ENCODE measurements around the gene PGGHG.
"Not testable (repeated sequence)": the region's sequence is repeated elsewhere in the genome, so short reads cannot be mapped to it uniquely, and the experiment has no call there.

The PGGHG gene

DNA sequence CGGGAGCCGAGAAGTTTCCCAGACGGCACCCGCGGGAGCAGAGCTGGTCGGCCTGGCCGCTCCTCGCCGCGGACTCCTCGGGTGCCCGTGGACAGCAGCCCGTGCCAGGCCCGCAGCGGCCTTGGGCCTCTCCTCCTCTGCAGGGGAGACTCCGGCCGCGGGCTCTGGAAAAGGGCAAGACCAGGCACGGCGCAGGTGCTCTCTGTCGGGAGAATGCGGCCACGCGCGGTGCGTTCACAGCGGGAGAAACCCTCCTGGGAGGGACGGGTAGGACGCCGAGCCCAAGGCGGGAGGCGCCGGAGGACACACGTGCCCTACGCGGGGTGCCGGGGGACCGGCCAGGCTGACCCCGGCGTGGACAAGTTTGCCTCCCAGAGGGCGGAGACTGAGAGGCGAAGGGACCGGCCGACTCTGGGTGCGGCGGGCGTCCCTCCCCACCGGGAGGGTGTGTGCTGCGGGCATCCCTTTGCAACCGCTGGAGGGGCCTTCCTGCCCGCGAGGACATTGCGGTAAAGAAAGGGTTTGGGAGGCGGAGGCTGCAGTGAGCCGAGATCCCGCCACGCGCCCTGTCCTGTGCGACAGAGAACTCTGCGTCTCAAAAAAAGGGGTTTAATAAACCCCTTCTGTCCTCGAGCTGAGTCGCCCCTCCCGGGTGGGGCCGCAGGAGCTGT lies 27.2 kb downstream of the PGGHG start:
- peak; percentile 46 for DNase-seq

DNA sequence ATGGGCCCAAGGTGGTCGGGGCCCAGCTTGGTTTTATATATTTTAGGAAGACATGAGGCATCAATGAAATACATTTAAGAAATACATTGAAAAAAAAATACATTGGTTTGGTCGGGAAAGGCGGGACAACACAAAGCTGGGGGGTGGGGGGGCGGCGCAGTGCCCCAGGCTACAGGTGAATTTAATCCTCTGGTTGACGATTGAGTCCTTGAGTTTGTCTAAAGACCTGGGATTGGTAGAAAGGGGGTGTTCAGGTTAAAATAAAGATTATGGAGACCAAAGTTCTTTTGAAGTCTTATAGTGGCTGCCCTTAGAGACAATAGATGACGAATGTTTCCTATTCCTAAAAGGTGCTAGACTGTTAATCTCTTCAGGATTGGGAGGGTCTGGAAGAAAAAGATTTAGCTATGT lies 28.0 kb downstream of the PGGHG start:
- no peak for DNase-seq

DNA sequence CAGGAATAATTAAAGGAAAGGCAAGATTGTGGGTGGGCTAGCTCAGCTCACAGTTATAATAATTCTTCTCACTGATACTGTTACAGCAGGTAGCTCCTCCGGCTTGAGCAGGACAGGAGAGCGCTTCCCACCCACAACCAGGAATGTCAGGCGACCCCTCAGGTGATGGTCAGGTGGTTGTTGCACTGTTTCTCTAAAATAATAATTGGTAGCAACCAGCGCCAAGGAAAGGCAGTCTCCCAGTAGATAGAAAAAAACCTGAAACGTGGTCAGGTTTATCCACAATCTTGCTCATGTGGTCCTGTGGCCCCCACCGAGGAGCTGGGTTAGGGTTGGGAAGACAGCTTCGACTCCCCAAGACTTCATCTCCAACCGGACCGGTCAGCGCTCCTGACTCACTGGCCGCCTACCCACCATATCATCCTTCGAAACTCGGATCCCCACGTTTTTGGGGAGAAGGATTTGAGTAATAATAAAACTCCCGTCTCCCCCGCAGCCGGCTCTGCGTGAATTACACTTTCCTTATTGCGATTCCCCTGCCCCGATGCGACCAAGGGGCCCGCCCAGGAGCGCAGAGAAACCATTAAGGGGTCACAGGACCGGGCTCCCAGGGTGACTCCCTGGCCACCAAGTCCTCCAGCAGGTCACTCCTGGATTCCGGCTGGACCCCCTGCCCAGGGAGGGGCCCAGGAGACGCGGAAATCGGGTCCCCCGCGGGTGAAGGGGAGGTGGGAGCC lies 28.9 kb downstream of the PGGHG start:
- not testable (repeated sequence) for DNase-seq

DNA sequence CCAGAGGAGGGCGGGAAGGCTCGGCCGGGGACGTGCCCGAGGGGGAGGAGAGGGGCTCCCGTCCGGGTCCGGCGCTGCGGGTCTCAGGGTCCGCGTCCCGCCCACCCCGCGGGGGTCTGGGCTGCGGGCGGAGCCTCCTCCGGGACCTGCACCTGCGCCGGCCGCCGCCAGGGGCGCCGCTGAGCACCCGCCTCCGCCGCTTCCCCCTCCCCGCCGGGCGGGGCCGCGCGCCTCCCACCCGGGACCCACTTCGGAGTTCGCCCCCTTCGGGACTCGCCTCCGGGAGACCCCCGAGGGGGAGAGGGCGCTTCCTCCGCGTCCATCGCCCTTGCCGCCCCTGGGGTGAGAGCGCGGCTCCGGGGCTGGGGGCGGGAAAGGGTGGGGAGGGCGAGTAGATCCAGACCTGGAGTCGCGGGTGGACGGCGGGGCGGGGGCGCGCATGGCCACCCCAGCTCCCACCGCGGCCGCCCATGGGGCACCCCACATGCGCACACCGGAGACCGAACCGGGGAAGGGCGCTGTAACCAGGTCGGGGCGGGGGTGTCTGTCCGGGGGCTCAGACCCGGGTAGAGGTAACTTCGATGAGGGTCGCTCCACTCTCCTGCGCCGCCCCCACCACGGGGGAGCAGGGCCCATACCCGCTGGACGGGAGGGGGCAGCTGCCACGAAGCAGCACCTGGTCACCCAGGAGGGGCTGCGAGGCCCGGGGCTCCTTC lies 29.6 kb downstream of the PGGHG start:
- not testable (repeated sequence) for DNase-seq

DNA sequence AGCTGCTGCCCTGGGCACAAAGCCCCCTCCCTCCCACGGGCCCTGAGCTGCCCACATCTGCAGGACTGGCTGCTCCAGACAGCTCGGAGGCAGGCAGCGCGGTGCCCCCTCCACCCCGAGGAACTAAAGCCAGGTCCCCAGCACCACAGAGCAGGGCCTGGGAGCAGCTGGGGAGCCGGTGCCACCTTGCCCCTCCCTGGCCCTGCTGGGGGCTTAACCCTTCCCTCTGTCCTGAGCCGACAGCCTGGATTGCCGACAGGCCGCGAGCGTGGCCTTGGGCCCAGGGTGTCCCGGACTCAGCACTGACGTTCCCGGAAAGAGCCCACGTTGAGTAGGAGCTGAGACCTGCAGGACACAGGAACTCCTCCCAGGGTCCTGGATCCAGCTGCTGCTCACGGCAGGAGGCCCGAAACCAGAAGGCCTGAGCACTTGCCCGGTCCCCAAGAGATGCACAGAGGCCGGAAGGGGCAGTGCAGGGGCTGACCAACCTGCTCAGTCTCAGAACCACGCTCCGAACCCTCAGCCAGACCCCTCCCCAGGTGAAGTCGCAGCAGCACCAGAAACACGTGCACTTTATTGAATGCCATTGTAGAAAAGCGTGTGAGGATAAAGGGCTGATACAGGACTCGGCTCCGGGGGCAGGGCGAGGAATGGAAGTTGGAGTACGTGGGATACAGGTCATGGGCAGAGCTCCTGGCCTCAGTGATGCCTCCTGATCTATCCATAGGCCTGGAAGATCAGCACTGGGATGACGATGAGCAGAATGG lies 30.4 kb downstream of the PGGHG start:
- not testable (repeated sequence) for DNase-seq

GRCh38 chr11:319888-320273 lies 31.0 kb downstream of the PGGHG start:
- not testable (repeated sequence) for DNase-seq

DNA sequence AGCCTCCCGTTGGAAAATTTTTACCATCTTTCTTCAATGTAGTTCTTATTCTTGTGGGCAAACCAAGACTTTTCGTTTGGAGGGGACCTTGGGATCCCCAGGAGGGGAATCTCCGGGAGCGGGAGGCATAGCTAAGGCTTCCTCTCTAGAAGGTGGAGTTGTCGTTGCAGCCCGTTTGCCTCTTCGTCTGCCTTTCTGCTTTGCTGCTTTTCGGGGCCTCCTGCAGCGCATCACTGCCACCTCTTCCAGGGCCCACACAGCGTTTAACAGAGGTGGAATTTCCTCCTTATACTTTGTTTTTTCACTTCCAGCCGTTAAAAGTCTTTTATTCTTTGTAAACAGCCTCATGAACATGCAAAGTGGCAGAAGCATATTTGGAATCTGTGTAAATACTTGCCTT lies 35.2 kb downstream of the PGGHG start:
- DNase-seq, result no peak

DNA sequence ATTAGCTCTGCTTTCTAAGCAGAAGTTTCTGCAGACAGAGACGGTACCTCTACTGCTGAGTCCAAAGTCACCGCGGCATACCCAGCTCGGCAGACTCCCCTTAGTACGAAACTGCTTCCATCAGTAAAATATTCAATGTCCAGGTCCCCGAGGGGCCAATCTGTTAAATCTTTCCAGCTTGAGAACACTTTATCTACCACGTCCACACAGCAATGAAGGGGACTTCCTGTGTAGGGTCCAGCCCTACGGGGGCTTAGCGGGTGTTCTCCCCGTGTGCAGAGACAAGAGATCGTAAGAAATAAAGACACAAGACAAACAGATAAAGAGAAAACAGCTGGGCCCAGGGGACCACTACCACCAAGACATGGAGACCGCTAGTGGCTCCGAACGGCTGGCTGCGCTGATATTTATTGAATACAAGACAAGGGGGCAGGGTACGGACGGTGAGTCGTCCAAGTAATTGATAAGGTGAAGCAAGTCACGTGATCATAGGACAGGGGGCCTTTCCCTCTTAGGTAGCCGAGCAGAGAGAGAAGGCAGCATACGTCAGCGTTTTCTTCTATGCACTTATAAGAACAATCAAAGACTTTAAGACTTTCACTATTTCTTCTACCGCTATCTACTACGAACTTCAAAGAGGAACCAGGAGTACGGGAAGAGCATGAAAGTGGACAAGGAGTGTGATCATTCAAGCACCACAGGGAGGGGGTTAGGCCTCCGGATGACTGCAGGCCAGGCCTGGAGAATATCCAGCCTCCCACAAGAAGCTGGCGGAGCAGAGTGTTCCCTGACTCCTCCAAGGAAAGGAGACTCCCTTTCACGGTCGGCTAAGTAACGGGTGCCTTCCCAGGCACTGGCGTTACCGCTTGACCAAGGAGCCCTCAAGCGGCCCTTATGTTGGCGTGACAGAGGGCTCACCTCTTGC lies 35.9 kb downstream of the PGGHG start:
- DNase-seq, result not testable (repeated sequence)

- no peak for DNase-seq
Measured at GRCh38 chr11:325796-326591, 37.1 kb downstream of the PGGHG start.

GRCh38 chr11:326592-326841 lies 37.6 kb downstream of the PGGHG start:
- no peak for DNase-seq

GRCh38 chr11:326842-327580 lies 38.1 kb downstream of the PGGHG start:
- DNase-seq, result peak; percentile 79

DNA sequence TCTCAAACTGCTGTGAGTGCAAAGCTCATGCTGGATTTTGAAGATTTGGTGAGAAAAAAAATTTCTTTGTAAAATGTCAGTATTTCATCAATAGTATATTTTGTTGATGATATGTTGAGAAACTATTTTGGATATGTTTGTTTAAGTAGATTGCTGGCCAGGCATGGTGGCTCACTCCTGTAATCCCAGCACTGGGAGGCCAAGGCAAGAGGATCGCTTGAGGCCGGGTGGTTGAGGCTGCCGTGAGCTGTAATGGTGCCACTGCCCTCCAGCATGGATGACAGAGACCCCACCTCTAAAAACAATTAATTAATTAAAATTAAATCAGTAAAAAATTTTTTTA lies 38.6 kb downstream of the PGGHG start:
- no peak for DNase-seq

DNA sequence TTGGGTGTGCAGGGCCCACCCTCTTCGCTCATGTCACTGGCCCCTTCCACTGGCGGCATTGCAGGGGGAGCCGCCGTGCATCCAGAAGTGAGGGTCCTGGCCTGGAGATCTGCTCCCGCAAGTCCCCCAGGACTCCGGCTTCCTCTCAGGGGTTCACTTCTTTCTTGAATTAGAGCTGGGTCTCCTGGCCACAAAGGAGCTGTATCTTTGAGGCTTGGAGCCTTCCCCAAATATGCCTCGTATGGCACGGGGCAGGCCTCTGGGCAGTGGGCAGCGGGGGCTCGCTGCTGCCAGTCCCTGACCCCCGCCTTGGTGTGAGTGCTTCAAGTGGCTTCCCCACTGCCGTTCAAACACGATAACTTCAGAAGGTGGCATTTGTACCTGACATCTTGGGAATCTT lies 39.1 kb downstream of the PGGHG start:
- no peak for DNase-seq

- not testable (repeated sequence) for DNase-seq
Measured at GRCh38 chr11:328516-329100, 39.7 kb downstream of the PGGHG start.

DNA sequence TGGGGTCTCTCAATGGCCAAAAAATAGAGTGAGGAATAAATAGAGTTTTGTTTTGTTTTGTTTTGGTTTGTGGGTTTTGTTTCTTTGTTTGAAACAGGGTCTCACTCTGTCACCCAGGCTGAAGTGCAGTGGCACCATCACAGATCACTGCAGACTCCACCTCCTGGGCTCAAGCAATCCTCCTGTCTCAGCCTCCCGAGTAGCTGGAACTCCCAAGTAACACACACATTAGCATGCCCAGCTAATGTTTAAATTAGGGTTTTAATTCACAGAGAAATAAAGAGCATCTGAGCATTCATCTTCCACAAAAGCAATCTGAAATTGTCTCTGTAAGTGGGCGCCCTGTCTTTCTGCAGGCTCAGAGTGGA lies 40.9 kb downstream of the PGGHG start:
- no peak for DNase-seq

- DNase-seq, result no peak
Measured at GRCh38 chr11:330307-330693, 41.4 kb downstream of the PGGHG start.

DNA sequence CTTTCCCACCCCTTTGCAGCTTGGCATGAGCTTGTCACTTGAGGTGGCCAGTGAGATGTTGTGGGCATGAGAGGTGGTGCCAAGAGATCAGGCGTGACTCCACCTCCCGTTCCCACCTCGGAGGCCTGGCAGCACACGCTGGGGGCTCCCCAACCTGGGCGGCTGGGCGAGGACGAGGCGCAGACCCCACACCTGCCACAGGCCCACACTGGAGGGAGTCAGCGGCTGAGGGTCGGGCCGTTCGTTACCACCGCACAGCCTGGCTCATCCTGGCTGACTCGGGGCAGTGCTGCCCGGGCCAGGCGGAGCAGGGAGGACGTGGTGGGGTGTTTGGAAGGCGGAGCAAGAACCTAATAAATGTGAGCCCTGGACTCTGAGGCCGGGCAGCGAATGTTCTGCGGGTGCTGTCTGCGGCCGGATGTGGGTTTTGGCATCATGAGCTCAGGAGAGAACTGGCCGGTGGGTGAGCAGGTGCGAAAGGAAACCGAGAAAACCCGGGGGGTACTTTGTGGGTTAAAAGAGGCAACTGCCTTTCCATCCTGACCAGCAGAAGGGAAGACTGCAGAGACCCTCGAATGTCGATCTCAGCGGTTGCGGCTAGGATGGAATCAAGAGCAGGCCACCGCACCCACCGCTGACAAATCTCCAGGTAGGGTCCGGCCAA lies 41.9 kb downstream of the PGGHG start:
- peak; percentile 55 for DNase-seq

- no peak for DNase-seq
Measured at GRCh38 chr11:331358-332060, 42.6 kb downstream of the PGGHG start.

Data from activated CD4-positive, alpha-beta T cell treated with anti-CD3 and anti-CD28 coated beads, Interleukin-2, Interleukin-6, amounts not matched to agents 100 ng/mL and 50 ng/mL, durations not matched to agents 16 hours and 8 hours (primary cell).